PC-3 (cell line): Measurements from ENCODE around the gene IL20. TPM values are rescaled to one million over a fixed set of nuclear protein-coding genes. Genes with fewer than 3 reads are reported as not detected.

Experiments used
- ATAC-seq: fragments of 200-7000 bp; cut with Tn5 transposase; 2 replicates; pipeline ENCODE4 v1.9.1; 2020; ENCODE audit warnings: mild to moderate bottlenecking, moderate library complexity
- BruUV-seq: library from RNA; stranded (reverse); fragments of 400-500 nt; replicated peaks from 2 replicates; lab custom pipeline; 2021; lab: Mats Ljungman, UMichigan
- CTCF ChIA-PET: fragments of 300-600 bp; sonication (Branson Sonifier 250); formaldehyde crosslinking; loops from one replicate; lab custom pipeline; 2022; ENCODE audit warnings: antibody characterized with exemption; lab: Charles Lee
- POLR2A ChIA-PET: fragments of 300-600 bp; sonication (Branson Sonifier 250); formaldehyde crosslinking; loops from one replicate; lab custom pipeline; 2022; ENCODE audit warnings: antibody characterized with exemption; ENCODE audit not compliant: unreplicated experiment; lab: Charles Lee
- DNase-seq: peaks from one replicate; pipeline ENCODE4 v3.0.0-alpha.2; 2015
- H2AFZ ChIP-seq: fragments of 300-600 bp; sonication (generic); 2 replicates; pipeline ENCODE4 v1.6.0; 2016; ENCODE audit warnings: antibody characterized with exemption, low read length
- H3F3A ChIP-seq: fragments of 300-600 bp; sonication (generic); one replicate; pipeline ENCODE4 v1.6.0; 2017; ENCODE audit warnings: antibody characterized with exemption, low read length, control low read depth, mild to moderate bottlenecking; ENCODE audit not compliant: unreplicated experiment
- H3K27ac ChIP-seq: fragments of 300-600 bp; sonication (generic); 2 replicates; pipeline ENCODE4 v1.5.1; 2016; ENCODE audit warnings: mild to moderate bottlenecking, low read length
- H3K27me3 ChIP-seq: fragments of 300-600 bp; sonication (generic); 2 replicates; pipeline ENCODE4 v1.6.1; 2016; ENCODE audit warnings: low read length, mixed read lengths
- H3K36me3 ChIP-seq: fragments of 300-600 bp; sonication (generic); 2 replicates; pipeline ENCODE4 v1.6.1; 2016; ENCODE audit warnings: low read depth, mixed run types, low read length, mixed read lengths
- H3K4me1 ChIP-seq: fragments of 300-600 bp; sonication (generic); 2 replicates; pipeline ENCODE4 v1.5.1; 2016; ENCODE audit warnings: low read length; ENCODE audit not compliant: insufficient read depth
- H3K4me2 ChIP-seq: fragments of 300-600 bp; sonication (generic); 2 replicates; pipeline ENCODE4 v1.6.0; 2016; ENCODE audit warnings: low read length
- H3K4me3 ChIP-seq: fragments of 300-600 bp; sonication (generic); 2 replicates; pipeline ENCODE4 v1.5.1; 2016; ENCODE audit warnings: mild to moderate bottlenecking, low read length, mixed read lengths
- H3K79me2 ChIP-seq: fragments of 300-600 bp; sonication (generic); 2 replicates; pipeline ENCODE4 v1.6.1; 2017; ENCODE audit warnings: low read length, mixed read lengths
- H3K9ac ChIP-seq: fragments of 300-600 bp; sonication (generic); 2 replicates; pipeline ENCODE4 v1.6.0; 2016; ENCODE audit warnings: mild to moderate bottlenecking, low read length
- H3K9me2 ChIP-seq: fragments of 300-600 bp; sonication (generic); replicated peaks from 2 replicates; pipeline ENCODE4 v1.6.1; 2016; ENCODE audit warnings: mixed run types, low read length, mixed read lengths
- H3K9me3 ChIP-seq: fragments of 300-600 bp; sonication (generic); 2 replicates; pipeline ENCODE4 v1.6.1; 2016; ENCODE audit warnings: low read length, mixed read lengths
- H4K20me1 ChIP-seq: fragments of 300-600 bp; sonication (generic); 2 replicates; pipeline ENCODE4 v1.6.1; 2016; ENCODE audit warnings: low read length, mixed read lengths
- EZH2 ChIP-seq: fragments of 300-600 bp; sonication (generic); IDR thresholded peaks from one replicate; pipeline ENCODE4 v1.6.1; 2017; ENCODE audit warnings: antibody characterized with exemption, mild to moderate bottlenecking, low read length; ENCODE audit not compliant: unreplicated experiment
- EZH2phosphoT487 ChIP-seq: fragments of 300-600 bp; sonication (generic); IDR thresholded peaks from 2 replicates; pipeline ENCODE4 v1.6.1; 2018; ENCODE audit warnings: mild to moderate bottlenecking, antibody characterized with exemption, low read length, borderline replicate concordance
- intact Hi-C: fragments of 100-400 bp; cut with micrococcal nuclease; formaldehyde crosslinking; loops from 2 replicates; pipeline ENCODE4 v1.9.0; 2023
- total RNA-seq: library from RNA; depleted of rRNA; stranded (reverse); fragments of >200 nt; gene quantifications from 2 replicates; pipeline ENCODE4 v1.2.3, GENCODE V29; 2014
- TF ChIP-seq, protein P1 (sequence below): fragments of 300-600 bp; sonication (generic); conservative IDR thresholded peaks from 2 replicates; pipeline ENCODE4 v1.5.1; 2017; ENCODE audit warnings: antibody characterized with exemption, low read depth, mild to moderate bottlenecking, low read length

IL20 gene
- total RNA-seq, 1 experiment from 2014 or later: not detected

DNA sequence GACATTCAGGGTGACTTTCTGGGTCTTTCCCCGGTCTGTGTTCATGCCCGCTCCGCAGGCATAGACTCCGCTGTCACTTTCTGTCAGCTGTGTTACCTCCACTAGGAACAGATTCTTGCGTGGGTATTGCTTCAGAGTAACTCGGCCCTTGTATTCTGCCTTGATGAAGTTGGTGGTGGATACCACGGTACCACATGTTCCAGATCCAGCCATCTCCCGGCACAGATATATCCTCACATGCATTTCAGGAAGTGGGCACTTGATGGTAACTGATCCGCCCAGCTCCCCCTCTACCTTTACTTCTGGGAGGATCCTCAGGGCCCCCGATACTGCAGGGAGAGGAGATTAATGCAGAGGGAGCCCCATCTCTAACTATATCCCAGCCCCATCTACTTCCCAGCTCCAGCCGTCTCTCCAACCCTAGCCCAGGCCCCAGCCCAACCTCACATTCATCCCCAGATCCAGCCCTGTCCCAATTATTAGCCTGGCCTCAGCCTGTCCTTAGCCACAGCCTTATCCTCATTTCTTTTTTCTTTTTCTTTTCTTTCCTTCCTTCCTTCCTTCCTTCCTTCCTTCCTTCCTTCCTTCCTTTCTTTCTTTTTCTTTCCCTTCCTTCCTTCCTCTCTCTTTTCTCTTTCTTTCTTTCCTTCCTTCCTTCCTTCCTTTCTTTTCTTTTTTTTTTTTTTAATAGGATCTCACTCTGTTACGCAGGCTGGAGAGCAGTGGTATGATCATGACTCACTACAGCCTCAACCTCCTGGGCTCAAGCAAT, 48.5 kb downstream of the IL20 start:
- H3K27ac ChIP-seq: no peak overlapping the region
- no peaks in the 10 kb centered on the region for H3K9me2 ChIP-seq
- no peaks in the 10 kb centered on the region for H3K27me3 ChIP-seq
- peaks cover 24% of the 10 kb centered on the region for H3K4me1 ChIP-seq
- H3K79me2 ChIP-seq: no peaks in the 10 kb centered on the region
- peaks cover under 1% of the 10 kb centered on the region for H3F3A ChIP-seq
- no peaks in the 10 kb centered on the region for H3K36me3 ChIP-seq
- no peaks in the 10 kb centered on the region for H3K9me3 ChIP-seq
- no peak overlapping the region for H3K4me3 ChIP-seq
- no peak overlapping the region for H3K4me2 ChIP-seq
- H3K9ac ChIP-seq: no peak overlapping the region
- intact Hi-C loops: loop anchor here (2.0 to 5.0 kb wide), 2 partner anchors 307 to 585 kb away; no protein-coding TSS in a partner anchor
- ChIA-PET CTCF (interaction anchor here (1.5 kb wide), 1 partner anchor 68 kb away, joined by 3 read pairs; no protein-coding TSS in a partner anchor), POLR2A (no interaction called here)
- BruUV-seq: no TSS peak
- no peak overlapping the region for H2AFZ ChIP-seq
- TF ChIP-seq EZH2phosphoT487 (no peak), EZH2 (no peak)
- TF ChIP-seq, protein P1, sequence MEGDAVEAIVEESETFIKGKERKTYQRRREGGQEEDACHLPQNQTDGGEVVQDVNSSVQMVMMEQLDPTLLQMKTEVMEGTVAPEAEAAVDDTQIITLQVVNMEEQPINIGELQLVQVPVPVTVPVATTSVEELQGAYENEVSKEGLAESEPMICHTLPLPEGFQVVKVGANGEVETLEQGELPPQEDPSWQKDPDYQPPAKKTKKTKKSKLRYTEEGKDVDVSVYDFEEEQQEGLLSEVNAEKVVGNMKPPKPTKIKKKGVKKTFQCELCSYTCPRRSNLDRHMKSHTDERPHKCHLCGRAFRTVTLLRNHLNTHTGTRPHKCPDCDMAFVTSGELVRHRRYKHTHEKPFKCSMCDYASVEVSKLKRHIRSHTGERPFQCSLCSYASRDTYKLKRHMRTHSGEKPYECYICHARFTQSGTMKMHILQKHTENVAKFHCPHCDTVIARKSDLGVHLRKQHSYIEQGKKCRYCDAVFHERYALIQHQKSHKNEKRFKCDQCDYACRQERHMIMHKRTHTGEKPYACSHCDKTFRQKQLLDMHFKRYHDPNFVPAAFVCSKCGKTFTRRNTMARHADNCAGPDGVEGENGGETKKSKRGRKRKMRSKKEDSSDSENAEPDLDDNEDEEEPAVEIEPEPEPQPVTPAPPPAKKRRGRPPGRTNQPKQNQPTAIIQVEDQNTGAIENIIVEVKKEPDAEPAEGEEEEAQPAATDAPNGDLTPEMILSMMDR: no peak
- ATAC-seq (no peak), DNase-seq (no peak)
- no peaks in the 10 kb centered on the region for H4K20me1 ChIP-seq

DNA sequence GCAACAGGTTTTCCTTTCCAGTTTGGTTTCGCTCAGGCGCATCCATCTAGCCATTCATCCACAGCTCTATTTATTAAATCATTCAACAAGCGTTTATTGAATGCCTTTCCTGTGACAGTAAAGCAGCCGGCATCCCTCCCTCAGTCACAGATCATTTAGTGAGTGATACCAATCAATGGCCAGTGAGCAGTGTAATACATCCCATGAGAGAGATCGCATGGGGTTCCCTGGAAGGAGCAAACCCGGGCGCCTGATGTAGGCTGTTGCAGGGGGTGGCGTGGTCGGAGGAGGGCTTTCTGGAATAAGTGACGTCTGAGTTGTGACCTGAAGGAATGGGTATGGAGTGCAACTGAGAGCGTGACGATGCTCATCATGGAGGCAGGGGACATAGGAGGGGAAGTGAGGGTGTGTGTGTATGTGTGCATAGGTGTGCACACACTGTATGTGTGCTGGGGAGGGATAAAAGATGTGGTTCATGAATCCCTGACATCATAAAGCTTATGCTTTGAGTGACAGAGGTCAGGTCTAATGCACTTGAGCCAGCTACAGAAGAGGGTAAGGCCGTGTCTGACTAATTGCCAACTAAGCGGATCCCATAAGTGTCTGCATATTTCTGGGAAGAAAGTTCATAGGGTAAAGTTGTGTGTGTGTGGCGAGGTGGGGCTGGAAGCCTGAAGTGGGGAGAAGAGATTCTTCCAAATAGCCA, 49.8 kb downstream of the IL20 start:
- BruUV-seq: no TSS peak
- no peaks in the 10 kb centered on the region for H3K27me3 ChIP-seq
- H3K4me1 ChIP-seq: peaks cover 17% of the 10 kb centered on the region
- H4K20me1 ChIP-seq: no peaks in the 10 kb centered on the region
- no peak overlapping the region for H2AFZ ChIP-seq
- H3K9ac ChIP-seq: no peak overlapping the region
- no peak overlapping the region for H3K4me2 ChIP-seq
- H3K4me3 ChIP-seq: no peak overlapping the region
- no peaks in the 10 kb centered on the region for H3K9me3 ChIP-seq
- H3F3A ChIP-seq: no peaks in the 10 kb centered on the region
- no peaks in the 10 kb centered on the region for H3K9me2 ChIP-seq
- TF ChIP-seq, protein P1: no peak
- no peak for TF ChIP-seq EZH2
- no peak for TF ChIP-seq EZH2phosphoT487
- ChIA-PET POLR2A (interaction anchor here (0.6 kb wide), 1 partner anchor 91 kb away, joined by 4 read pairs; no protein-coding TSS in a partner anchor), CTCF (interaction anchor here (1.5 kb wide), 1 partner anchor 67 kb away, joined by 3 read pairs; no protein-coding TSS in a partner anchor)
- H3K27ac ChIP-seq: no peak overlapping the region
- no peaks in the 10 kb centered on the region for H3K79me2 ChIP-seq
- intact Hi-C loops: no loop called here
- no peak for DNase-seq
- no peaks in the 10 kb centered on the region for H3K36me3 ChIP-seq
- ATAC-seq: no peak
